ENCODE results near the gene ADAMTS8. TPM values are rescaled to one million over a fixed set of nuclear protein-coding genes. Genes with fewer than 3 reads are reported as not detected.

The ADAMTS8 gene
- total RNA-seq, 1 donor from 2014 or later = 0.21 TPM

DNA sequence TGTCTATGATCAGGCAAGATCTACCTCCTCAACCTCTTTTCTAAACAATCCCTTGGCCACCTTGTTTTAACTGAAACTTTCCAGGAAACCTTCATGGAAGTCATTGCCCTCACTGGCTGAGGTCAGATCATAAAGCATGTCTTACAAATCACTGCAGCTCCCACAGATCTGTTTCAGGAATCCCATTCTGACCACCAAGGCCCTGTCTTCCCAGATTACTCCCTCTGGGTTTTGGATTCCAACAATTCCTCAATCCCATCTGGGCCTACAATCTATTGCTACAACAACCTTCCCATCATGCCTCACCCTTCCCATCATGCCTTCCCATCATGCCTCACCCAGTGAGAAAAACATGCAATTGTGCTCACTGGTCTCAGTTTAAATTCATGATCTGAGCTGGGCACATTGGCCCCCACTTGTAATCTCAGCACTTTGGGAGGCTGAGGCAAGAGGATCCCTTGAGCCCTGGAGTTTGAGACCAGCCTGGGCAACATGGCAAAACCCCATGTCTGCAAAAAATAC is 35.9 kb upstream of the ADAMTS8 start:
- TF ChIP-seq CTCF (conservative IDR thresholded peaks at IDR 0.05) = no peak
- Mint-ChIP-seq H3K4me3 (no peak overlapping the region), H3K27ac (ENCODE audit: unreplicated experiment) (no peak overlapping the region), H3K4me1 (no peaks in the 10 kb centered on the region), H3K36me3 (ENCODE audit: low read depth) (no peaks in the 10 kb centered on the region), H3K27me3 (ENCODE audit: low read depth) (no peaks in the 10 kb centered on the region), H3K9me3 (no peaks in the 10 kb centered on the region)
- DNase-seq (ENCODE audit: low read depth, low spot score) = no peak

DNA sequence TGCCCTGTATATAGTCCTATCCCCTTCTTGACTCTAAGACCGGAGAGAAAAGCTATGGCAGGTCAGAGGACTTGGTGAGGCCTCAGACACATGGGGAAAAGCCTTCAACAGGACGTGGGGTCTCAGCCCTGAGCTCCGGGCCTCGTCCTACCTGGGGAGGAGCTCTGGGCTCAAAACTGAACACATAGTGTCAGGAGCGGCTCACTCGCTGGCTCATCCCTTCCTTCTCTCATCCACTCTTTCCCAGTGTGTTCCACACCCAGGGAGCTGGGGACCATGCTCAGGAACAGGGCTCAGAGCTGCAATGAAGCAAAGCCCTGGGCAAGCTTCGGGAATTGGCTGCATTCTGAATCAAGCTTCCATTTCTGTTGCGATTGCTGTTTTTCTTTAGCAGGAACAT is 34.5 kb upstream of the ADAMTS8 start:
- no peak for TF ChIP-seq CTCF (conservative IDR thresholded peaks at IDR 0.05)
- H3K4me1 Mint-ChIP-seq = no peaks in the 10 kb centered on the region
- no peaks in the 10 kb centered on the region for H3K9me3 Mint-ChIP-seq
- H3K27ac Mint-ChIP-seq (ENCODE audit: unreplicated experiment) = no peak overlapping the region
- no peaks in the 10 kb centered on the region for H3K36me3 Mint-ChIP-seq (ENCODE audit: low read depth)
- DNase-seq (ENCODE audit: low read depth, low spot score) = no peak
- no peak overlapping the region for H3K4me3 Mint-ChIP-seq
- no peaks in the 10 kb centered on the region for H3K27me3 Mint-ChIP-seq (ENCODE audit: low read depth)

DNA sequence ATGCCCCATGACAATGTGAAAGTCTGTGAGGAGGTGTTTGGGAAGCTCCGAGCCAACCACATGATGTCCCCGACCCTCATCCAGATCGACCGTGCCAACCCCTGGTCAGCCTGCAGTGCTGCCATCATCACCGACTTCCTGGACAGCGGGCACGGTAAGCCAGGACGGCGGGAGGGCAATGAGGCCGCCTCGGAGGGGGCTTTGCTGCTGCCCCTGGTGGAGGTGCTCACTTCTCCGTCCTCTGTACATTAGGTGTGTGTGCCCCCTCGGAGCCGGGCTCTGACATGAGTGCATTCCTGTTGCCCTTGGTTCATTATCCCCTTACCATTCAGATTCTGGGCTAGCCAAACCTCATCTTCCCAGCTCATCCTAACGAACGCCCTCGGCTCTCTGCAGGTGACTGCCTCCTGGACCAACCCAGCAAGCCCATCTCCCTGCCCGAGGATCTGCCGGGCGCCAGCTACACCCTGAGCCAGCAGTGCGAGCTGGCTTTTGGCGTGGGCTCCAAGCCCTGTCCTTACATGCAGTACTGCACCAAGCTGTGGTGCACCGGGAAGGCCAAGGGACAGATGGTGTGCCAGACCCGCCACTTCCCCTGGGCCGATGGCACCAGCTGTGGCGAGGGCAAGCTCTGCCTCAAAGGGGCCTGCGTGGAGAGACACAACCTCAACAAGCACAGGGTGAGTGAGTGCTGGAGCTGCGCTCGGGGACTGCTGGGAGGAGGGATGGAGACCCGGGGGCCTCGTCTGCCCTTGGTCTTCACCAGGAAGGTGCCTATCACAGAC is 33.9 kb upstream of the ADAMTS8 start:
- DNase-seq (ENCODE audit: low read depth, low spot score) = no peak
- Mint-ChIP-seq H3K4me1 (no peaks in the 10 kb centered on the region), H3K27me3 (ENCODE audit: low read depth) (no peaks in the 10 kb centered on the region), H3K4me3 (no peak overlapping the region), H3K9me3 (no peaks in the 10 kb centered on the region), H3K27ac (ENCODE audit: unreplicated experiment) (no peak overlapping the region), H3K36me3 (ENCODE audit: low read depth) (no peaks in the 10 kb centered on the region)
- no peak for TF ChIP-seq CTCF (conservative IDR thresholded peaks at IDR 0.05)

DNA sequence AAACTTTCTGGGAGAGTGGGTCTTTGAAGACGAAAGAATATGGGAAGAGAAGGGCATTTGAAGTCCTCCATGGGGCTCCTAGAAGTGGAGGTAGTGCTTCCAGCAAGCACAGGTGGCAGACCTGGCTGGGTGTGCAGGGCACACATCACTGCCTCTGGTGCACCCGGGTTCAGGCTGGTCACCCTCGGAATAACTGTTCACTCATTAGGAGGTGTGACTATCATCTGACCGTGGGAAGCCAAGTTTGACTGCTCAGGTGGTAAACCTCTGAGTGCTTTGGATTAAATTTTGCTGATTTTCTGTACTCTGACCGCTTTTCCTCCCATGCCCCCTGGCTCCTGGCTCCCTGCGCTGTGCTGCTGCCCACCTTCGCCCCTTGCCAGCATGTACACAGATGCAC is 31.1 kb upstream of the ADAMTS8 start:
- no peaks in the 10 kb centered on the region for H3K36me3 Mint-ChIP-seq (ENCODE audit: low read depth)
- no peak for DNase-seq (ENCODE audit: low read depth, low spot score)
- no peak overlapping the region for H3K27ac Mint-ChIP-seq (ENCODE audit: unreplicated experiment)
- no peaks in the 10 kb centered on the region for H3K9me3 Mint-ChIP-seq
- no peak overlapping the region for H3K4me3 Mint-ChIP-seq
- peaks cover 5% of the 10 kb centered on the region for H3K27me3 Mint-ChIP-seq (ENCODE audit: low read depth)
- TF ChIP-seq CTCF (conservative IDR thresholded peaks at IDR 0.05) = no peak
- no peaks in the 10 kb centered on the region for H3K4me1 Mint-ChIP-seq

GRCh38 chr11:130458410-130458729 is 30.0 kb upstream of the ADAMTS8 start:
- H3K27ac Mint-ChIP-seq (ENCODE audit: unreplicated experiment) = no peak overlapping the region

More at GRCh38 chr11:130458410-130458729, 30.0 kb upstream of the ADAMTS8 start:
- no peak for TF ChIP-seq CTCF (conservative IDR thresholded peaks at IDR 0.05)
- Mint-ChIP-seq H3K4me3 (no peak overlapping the region), H3K27me3 (ENCODE audit: low read depth) (peaks cover 8% of the 10 kb centered on the region), H3K4me1 (peaks cover under 1% of the 10 kb centered on the region), H3K36me3 (ENCODE audit: low read depth) (no peaks in the 10 kb centered on the region), H3K9me3 (no peaks in the 10 kb centered on the region)
- DNase-seq (ENCODE audit: low read depth, low spot score) = no peak
